ENCODE data around the gene PORCN.
A peak's percentile ranks its signal among the peaks of the same experiment; 100 is the strongest.

PORCN gene

DNA sequence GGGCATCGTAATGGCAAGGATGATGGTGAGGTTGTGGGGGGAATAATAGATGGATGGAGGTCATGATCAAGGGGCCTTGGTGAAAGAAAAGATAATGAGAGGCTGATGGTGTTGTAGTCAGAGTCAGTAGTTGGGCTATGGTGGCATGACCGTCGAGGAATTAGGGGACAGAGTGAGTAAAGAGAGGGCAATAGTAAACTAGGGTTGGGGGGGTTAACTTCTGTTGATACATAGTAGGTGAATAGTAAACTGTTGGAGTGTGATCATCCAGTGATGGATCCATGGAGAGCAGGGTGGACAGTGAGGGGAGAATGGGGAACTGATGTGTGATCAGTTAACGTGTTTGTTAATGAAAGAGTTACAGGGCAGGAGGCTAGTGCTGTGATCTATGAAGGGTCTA, 31.9 kb upstream of the PORCN start:
- no peak for DNase-seq (ENCODE audit: low read depth in 2 of 2)

DNA sequence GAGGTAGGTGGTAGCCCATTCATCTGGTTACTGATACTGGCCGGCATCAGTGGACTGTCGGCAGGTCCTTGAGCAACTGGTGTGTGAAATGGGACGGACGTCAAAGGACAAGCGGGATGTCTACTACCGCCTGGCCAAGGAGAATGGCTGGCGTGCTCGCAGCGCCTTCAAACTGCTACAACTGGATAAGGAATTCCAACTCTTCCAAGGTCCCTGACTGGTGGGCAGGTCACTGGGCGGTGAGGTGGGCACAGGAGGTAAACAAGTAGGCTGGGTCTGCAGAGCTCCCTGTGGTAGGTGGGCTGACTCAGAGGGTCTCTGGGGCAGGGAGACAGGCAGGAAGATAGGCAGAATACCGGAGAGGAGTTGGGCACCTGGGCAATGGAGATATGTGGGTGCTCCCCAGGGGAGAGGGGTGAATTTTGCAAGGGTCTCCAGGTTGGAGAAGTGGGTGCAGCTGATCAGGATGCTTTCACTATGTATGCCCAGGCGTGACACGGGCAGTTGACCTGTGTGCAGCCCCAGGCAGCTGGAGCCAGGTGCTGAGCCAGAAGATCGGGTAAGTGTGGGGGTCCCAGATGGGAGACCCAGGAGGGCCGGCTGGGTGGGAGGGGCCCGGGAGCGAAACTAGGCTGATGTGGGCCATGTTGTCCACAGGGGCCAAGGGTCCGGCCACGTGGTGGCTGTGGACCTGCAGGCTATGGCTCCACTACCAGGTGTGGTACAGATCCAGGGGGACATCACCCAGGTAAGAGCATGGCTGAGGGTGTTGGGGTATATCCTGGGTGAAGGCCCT, 30.6 kb upstream of the PORCN start:
- no peak for DNase-seq (ENCODE audit: low read depth in 2 of 2)

DNA sequence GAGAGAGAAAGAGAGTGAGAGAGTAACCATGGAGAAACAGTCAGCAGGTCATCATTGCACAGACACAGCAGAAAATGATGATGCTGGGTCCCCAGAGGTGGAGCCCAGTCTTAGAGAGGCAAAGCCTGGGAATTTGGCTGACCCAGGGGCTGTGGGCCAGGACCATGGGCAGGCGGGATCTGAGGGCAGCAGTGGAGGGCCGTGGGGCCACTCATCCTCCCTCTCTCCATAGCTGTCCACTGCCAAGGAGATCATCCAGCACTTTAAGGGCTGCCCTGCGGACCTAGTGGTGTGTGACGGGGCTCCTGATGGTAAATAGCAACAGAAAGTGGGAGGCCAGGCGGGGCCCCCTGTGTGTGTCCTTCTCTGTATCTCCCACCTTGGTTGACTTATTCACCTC, 30.0 kb upstream of the PORCN start:
- no peak for DNase-seq (ENCODE audit: low read depth in 2 of 2)

DNA sequence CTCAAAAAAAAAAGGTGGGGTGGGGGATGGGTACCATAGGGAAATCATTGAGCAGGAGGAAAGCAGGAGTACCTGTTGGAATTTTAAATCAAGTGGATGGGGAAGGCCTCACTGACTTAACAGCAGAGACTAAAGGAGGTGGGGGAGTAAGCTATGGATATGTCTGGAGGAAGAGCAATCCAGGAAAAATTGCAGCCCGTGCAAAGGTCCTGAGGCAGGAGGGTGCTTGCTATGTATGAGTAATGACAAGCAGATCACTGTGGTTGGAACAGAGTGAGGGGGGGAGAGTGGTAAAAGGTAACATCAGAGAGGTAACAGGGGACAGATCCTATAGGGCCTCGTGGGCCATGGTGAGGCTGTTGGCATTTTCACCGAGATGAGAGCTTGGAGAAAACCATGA, 28.6 kb upstream of the PORCN start:
- no peak for DNase-seq (ENCODE audit: low read depth in 2 of 2)

DNA sequence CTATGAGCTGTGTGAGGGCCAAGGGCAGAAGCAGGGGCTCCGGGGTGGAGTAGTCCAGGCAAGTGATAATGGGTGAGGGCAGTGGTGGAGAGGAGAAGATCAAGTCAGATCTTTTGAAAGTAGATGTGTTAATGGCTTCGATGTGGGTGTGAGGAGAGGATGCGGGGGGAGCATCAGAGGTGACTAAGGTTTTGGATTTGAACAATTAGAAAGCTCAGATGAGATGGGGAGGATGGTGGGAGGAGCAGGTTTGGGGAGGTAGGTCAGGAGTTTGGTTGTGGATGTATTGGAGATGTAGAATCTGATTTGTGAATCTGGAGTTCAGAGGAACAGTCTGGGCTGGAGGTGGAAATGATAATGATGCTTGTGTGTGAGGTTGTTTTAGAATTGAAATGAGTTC, 28.2 kb upstream of the PORCN start:
- no peak for DNase-seq (ENCODE audit: low read depth in 2 of 2)

DNA sequence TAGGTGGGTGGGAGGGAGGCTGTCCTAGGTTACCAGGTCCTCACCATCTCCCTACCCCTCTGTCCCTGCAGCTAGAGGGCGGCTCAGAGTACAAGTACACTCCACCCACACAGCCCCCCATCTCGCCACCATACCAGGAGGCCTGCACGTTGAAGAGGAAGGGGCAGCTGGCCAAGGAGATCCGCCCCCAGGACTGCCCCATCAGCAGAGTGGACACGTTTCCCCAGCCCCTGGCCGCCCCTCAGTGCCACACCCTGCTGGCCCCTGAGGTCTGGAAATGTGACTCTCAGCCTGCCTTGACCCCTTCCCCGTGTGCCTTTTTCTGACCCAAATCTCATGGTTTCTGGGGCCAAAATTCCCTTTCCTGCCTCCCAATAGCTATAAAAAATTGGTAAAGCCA, 26.3 kb upstream of the PORCN start:
- DNase-seq (ENCODE audit: low read depth in 2 of 2) = no peak

DNA sequence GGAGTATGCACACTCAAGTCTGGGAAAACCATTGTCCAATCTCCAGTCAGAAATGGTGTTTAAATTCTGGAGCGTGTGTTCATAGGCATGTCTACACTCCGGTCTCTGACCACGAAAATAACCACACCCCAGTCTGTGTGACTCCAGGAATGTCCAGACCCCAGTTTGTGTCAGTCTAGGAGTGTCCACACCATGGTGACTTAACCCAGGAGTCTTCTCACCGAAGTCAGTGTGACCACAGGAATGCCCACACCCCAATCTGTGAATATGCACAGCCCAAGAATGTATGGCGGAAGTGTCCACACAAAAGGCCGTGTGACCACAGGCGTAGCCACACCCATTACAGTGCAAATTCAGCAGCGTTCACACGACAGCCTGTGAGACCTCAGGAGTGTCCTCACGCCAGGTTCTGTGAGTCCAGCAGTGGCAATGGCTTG, 21.4 kb upstream of the PORCN start:
- DNase-seq (ENCODE audit: low read depth in 2 of 2) = peak; percentile 35 to 53

DNA sequence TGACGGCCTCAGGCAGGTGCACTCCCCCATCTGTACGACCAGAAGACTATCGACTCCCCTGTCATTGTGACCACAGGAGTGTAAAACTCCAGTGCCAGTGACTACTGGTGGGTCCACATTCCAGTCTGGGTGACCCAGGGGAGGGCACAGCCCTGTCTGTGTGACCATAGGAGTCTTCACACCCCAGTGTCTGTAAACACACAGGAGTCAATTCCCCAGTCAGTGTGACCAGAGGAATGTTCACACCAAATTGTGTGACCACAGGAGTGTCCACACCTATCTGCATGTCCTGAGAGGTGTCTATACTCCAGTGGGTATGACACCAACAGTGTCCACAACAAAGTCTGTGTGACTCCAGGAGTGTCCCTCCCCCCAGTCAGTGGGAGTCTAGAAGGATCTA, 20.8 kb upstream of the PORCN start:
- no peak for DNase-seq (ENCODE audit: low read depth in 2 of 2)

DNA sequence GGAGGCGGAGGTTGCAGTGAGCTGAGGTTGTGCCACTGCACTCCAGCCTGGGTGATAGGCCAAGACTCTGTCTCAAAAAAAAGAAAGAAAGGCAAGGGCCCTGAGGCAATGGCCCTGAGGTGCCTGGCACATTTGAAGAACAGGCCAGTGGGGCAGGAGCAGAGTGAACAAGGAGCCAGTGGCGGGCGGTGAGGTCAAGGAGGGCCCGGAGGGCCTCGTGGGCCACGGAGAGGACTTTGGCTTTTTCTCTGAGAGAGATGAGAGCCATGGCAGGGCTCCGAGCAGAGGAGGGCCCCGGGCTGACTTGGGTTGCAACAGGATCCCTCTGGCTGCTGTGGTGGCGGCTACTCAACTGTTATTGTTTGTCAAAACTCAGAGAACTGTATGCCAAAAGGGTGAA, 19.5 kb upstream of the PORCN start:
- DNase-seq (ENCODE audit: low read depth in 2 of 2) = no peak

DNA sequence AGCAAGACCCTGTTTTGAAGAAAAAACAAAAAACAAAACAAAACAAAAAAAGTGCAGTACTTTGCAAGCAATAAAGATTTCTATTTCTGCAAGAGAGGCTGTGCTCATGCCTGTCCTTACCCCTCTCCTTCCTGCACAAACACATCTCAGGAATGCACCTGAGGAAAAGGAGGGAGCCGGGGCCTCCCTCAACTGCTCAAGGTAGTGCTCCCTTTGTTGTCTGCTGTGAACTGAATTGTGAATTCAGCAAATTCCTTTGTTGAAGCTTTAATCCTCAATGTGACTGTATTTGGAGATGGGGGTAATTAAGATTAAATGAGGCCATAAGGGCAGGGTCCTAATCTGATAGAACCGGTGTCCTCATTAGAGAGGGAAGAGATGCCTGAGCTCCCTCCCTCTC, 18.9 kb upstream of the PORCN start:
- DNase-seq (ENCODE audit: low read depth in 2 of 2) = no peak

DNA sequence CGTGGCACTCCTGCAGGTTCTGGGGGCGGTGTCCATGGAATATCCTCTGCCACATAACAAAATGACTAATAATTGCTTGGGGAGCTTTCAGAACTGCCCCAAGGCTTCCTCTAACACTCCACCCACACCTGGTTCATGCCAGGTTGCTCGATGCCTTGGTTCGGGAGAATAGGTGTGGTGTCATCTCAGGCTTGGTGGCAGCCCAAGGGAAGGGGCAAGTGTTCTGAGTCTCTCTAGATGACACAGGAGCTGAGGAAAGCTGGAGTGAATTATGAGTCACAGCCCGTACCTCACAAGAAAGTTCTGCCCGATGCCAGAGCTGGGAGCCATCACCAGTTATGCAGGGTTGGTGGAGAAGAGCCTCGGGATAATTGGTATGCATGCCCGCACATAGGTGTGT, 18.1 kb upstream of the PORCN start:
- no peak for DNase-seq (ENCODE audit: low read depth in 2 of 2)

DNA sequence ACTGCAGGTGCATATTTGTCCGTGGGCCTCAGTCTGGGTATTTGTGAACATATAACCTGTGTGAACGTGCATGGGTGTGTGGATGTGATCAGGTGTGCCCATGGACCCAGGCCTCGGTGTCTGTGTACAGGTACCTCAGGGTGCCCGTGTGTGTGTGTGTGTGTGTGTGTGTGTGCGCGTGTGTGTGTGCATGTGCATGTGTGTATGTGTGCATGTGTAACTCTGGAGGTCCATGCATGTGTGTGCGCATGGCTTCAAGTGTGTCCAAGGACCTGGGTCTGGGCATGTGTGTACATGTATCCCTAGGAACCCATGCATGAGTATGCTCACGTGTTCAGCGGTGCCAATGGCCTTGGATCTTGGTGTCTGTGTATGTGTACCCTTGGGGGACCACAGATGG, 17.0 kb upstream of the PORCN start:
- no peak for DNase-seq (ENCODE audit: low read depth in 2 of 2)

DNA sequence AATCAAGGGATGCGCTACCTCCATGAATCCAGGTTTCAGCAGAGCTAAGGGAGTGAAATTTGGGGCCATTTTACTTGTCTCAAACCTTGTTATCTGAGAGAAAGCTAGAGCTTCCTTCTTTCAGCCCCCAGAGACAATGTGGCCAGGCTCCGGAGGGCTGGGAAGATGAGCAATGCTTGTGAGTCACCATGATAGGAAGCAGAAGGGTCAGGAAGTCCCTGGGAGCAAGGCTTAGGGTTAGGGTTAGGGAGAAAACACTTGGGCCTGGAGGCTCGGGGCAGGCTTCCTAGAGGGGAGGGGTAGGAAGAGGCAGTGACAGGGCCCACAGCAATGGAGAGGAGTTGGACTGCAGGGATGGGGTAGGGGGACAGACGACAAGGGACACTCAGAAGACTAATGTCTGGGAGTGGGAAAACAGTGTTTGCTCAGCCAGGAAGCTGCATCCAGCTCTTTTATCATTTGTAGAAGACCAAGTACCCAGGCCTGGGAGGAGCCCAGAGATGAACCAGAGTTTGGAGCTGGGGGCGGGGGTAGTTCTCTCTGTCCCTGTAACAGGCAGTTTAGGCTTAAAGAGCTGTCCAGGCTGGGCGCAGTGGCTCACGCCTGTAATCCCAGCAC, 16.4 kb upstream of the PORCN start:
- DNase-seq (ENCODE audit: low read depth in 2 of 2) = no peak

DNA sequence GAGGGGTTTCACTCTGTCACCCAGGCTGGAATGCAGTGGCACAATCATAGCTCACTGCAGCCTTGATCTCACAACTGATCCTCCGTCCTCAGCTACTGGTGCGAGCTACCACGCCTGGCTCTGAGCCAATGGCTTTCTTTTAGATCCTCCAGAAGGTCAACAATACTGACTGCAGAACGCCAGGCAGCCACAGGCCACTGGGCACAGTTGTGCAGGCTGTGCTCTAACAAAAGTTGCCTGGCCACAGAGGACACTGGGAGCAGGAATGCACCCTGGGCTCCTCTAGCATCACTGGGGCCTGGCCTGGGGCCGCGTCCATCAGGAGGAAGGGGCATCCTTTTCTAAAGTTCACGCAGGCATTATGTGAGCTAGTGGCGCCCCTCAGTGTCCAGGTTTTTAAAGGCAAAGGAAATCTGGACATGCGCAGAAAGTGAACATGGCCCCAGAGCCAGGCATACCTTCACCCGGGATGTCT, 14.9 kb upstream of the PORCN start:
- no peak for DNase-seq (ENCODE audit: low read depth in 2 of 2)

DNA sequence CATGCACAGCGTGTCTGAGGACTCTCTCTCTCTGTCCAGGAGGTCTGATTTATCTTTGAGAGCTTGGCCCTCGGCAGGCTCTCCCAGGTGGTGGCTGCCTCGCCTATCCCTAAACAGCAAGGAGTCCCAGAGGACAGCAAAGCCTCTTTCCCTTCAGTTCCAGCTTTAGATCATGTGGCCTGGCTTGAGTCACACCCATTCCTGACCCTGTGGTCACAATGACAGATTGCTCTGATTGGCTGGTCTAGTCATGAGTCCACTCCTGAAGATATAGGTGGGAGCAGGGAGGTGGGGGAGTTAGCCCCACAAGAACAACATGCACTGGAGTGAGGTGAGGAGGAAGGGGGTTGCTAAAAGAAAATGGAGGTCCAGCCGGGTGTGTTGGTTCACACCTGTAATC, 12.1 kb upstream of the PORCN start:
- no peak for DNase-seq (ENCODE audit: low read depth in 2 of 2)

DNA sequence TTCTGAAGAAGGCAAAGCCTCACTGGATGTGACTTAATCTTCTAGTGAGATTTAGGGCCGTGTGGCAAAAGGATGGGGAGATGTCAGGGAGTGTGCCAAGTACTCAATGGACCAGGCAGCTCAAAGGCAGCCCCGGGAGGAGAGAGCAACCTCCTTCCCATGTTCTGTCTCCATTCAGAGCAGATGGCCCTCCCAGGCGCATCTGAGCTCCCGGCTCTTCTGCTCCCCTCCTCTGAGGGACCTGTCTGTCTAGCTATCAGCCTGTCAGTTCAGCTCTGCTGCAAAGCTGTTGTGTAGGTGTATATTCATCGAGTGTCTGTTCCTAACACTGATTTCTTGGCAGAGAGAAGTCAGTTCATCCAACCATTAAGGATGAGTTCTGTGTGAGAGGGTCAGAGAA, 10.9 kb upstream of the PORCN start:
- DNase-seq (ENCODE audit: low read depth in 2 of 2) = no peak

DNA sequence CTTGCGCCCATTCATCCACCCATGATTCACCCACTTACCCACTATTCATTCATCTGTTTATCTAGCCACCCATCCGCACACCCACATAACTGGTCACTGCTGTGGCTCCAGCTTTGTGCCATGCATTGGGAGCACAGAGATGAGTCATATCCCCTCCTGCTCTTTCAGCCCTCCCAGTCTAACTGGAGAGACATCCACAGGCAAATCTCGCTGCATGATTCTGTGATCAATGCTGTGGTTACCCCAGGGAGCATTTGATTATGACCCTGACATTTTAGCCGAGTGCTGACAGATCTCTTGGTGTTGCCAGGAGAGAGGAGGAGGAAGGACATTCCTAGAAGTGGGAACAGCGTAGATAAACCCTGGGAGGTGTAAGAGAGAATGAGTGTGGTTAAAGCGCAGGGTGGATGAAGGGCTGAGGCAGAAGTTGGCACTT, 10.4 kb upstream of the PORCN start:
- peak in 1 of 2 experiments; percentile 18 for DNase-seq (ENCODE audit: low read depth in 2 of 2)

DNA sequence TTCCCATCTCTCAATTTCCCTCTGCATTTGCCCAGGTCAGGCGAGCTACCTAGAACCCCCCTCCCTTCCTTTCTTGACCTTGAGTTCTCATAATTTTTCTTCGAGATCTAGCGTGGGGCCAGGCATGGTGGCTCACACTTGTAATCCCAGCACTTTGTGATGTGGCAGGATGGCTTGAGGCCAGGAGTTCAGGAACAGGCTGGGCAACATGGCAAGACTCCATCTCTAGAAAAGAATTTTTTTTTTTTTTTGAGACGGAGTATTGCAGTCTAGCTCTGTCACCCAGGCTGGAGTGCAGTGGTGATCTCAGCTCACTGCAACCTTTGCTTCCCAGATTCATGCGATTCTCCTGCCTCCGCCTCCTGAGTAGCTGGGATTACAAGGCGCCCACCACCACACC, 4.5 kb upstream of the PORCN start:
- no peak for DNase-seq (ENCODE audit: low read depth in 2 of 2)

DNA sequence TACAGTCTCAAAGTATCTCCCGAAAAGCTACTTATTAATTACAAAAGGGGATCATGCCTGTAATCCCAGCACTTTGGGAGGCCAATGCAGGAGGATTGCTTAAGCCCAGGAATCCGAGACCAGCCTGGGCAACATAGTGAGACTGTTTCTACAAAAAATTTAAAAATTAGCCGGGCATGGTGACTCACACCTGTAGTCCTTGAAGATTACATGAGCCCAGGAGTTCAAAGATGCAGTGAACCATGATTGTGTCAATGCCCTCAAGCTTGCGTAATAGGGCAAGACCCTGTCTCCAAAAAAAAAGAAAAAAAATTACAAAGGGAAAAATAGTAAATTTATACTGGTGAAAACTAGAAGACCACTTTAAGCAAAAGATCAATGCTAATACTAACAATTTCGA, 3.3 kb upstream of the PORCN start:
- DNase-seq (ENCODE audit: low read depth in 2 of 2) = no peak

DNA sequence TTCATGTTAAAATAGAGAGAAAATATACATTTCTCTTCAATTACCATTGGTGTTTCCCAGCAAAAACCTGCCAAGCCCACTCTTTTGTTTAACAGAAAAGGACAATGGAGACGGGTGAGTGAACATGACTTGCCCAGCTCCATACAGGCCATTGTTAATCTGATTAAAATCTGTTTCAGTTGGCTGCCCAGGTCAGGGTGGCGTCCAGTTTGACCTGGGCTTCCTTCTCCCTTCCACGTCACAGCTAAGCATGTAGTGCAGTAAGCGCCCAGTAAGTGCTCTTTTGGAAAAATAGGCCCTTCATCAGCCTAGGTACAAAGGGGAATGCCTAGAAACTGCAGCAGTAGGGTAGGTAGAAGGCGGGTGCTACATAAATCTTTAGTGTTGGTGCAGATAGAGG, 1.5 kb upstream of the PORCN start:
- DNase-seq (ENCODE audit: low read depth in 2 of 2) = no peak

DNA sequence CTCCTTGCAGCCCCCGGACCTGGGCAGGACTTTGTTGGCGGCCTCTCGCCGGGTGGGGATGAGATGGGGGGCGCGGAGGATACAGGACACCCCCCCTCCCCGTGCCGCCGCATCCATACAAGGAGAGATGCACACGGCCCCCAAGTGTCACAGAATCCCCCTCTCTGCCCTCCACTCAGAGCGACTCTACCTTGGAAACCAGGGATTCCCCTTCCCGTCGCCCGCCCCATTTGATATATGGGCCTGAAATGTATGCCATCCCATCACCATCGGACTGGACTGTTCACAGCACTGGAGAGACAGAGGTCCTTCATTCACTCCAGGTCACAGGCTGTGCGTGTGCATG, 426 bp downstream of the PORCN start:
- DNase-seq (ENCODE audit: low read depth in 2 of 2) = no peak

DNA sequence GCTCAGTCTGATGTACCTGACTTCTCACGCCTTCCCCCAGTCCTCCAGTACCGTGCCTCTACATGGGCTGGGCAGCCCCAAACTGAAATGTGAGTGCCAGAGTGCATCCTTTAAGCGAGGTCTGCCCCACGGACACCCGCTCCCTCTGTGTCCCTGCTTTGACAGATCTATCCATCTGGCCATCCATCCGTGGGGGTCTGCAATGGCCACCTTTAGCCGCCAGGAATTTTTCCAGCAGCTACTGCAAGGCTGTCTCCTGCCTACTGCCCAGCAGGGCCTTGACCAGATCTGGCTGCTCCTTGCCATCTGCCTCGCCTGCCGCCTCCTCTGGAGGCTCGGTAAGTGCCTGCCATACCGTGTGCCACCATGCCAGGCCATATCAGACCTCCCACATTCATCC, 827 bp downstream of the PORCN start:
- no peak for DNase-seq (ENCODE audit: low read depth in 2 of 2)

DNA sequence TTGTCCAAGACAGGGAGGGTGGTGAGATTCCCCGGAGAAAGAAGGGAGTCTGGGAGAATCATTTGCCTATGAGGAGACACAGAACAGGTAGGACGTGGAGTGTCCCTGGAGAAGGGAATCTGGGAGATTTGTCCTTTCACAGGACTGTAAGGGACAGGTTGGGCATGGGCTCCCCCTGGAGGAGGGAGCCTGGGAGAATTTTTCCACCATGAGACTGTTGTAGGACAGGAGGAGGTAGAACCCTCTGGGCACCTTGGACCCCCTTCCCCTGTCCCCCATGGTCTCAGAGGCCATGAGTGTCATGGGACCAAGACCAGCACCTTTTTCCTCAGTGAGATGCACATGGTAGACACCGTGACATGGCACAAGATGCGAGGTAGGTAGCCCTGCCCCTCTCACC, 2.8 kb downstream of the PORCN start:
- DNase-seq (ENCODE audit: low read depth in 2 of 2) = no peak
